NCI-H526 (cell line): Measurements from ENCODE around the gene OARD1.
"Not testable (repeated sequence)": the region's sequence is repeated elsewhere in the genome, so short reads cannot be mapped to it uniquely, and the experiment has no call there.

ENCODE experiments used
- DNase-seq, 2 experiments: peaks; one replicate each; lab custom pipeline; 2025; lab: John Stamatoyannopoulos, UW

The OARD1 gene, protein sequence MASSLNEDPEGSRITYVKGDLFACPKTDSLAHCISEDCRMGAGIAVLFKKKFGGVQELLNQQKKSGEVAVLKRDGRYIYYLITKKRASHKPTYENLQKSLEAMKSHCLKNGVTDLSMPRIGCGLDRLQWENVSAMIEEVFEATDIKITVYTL

DNA sequence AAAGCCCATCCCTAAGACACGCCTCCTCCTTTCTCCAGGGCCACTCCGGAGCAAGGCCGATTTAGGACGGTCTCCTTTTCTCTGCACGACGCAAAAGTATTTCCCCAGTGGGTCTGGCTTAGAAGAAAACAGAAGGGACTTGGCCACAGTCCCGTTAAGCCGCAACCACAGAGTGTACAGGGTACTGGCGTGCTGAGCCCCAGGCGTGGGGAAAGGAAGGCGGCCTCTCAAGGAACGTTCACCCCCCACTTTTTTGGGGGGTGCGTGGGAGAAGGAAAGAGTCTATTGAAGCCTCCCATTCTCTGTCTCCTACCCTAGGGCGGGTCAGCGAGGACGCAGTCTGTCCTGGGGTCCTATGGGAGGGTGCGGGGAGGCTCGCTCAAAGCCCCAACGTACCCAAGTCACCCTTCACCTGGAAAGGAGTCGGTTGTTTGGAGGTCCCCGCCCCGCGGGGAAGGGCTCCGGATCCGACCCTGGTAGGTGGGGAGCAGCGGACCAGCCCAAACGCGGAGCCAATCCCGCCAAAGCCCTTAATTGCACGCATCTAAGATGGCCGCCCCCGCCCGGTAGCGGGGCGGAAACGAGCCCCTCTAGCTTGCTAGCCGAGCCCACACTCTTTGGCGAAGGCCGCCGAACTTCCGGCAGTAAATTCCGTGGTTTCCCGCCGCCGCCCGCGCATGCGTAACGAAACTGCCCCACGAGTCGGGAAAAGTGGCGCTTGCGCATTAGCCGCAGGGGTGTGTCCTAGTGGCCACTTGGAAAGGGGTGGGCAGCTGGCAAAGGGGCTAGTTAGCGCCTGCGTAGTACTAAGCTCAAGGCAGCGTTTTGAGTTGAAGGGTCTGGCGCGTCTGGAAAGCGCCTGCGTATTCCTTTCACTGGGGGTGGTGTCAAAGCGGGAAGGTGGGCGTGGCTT, at the start of gene OARD1:
Gene OARD1, minus strand, starts transcription at position 434 of the 913 bp plus-strand sequence. CDS start 722 bp downstream, outside the sequence.
- peak; percentile 99 to 100 for DNase-seq

DNA sequence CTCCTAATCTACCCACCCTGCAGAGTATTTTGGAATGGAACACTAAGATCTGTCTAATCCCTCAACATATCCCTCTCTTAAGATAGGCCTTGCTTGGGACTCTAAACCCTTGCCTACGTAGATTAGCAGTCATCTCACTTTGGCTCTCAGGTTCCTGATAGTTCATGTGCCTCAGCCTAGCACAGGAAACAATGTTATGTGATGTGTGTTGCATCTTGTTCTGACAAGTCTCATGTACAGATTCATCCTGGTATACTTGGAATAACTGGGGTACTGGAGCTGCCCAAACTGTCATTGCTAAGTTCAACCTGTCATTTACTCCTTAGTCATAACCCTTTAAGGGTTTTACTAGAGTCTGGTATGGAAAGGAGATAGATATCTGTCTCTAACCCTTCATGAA, 47.9 kb upstream of the OARD1 start:
- no peak for DNase-seq

DNA sequence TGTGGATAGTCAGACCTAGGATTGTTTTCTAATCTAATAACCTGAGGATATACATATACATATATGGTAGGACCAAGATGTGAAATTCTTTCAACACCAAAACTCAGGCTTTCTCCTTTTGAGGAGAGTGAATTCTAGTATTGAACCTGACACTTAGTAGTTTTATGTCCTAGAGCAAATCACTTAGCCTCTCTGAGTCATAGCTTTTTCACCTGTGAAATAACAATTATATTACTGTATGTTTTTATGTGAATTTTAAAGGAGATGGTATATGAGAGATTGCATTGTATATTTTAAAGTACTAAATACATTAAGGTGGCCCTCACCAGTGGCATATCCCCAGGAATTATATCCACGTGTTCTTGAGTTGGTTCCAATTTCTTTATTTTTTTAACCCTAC, 47.4 kb upstream of the OARD1 start:
- DNase-seq = no peak

DNA sequence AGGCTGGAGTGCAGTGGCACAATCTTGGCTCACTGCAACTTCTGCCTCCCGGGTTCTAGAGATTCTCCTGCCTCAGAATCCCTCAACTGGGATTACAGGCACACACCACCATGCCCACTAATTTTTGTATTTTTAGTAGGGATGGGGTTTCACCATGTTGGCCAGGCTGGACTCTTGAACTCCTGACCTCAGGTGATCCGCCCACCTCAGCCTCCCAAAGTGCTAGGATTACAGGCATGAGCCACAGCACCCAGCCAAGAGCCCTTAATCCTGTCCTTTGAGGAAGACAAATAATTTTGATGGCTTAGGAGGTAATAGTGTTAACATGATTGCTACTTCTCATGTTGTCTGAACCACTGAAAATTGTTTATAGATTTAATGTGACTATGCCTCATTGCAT, 42.9 kb upstream of the OARD1 start:
- not testable (repeated sequence) for DNase-seq

DNA sequence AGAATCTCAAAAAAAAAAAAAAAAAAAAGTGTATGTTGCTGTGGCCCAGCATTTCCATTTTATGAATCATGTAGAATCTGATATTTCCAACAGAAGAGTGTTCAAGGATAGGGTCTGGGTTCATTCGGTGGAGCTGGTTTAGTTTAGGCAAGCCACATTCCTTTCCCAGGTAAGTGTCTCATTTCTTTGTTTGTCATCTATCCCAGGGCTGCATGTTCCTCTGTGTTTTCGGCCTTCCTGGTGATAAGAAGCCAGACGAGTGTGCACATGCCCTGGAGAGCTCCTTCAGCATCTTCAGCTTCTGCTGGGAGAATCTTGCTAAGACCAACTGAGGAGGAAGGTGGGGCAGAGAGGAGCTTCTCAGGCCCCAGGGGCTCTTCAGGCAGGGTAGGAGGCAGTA, 38.9 kb upstream of the OARD1 start:
- no peak for DNase-seq

DNA sequence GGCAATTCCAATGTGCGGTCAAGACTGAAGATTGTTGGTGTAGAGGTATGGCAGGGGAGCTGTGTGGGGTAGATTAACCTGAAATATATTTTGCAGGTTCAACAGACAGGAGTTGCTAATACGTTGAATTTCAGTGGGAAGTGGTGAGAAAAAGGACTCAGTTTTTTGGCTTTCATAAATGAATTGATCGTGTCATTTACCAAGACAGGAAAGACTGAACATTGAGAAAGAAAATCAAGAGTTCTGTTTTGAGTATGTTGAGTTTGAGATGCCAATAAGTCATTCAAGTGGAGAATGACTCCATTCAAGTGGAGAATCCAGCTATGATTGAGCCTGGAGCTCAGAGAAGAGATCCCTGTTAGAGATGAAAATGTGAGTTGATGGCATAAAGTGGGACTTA, 31.7 kb upstream of the OARD1 start:
- no peak for DNase-seq

DNA sequence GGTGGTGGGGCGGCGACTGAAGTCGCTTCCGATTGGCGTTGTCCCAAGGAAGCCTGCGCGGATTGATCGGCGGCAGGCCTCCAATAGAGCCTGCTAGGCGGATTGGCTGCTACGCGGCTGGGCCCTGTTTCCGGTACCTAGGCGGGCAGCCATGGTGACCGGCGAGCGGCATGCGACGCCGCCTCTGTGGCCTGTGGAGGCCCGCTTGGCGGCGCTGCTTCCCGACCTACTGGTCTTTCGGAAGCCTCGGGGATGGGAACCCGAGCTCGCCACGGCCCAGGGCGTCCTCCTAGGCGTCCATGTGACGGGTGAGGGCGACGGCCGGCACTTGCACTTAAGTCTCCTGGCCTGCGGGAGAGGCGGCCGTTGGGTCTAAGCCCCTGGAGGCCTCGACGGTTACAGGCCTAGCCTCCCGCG, 28.7 kb upstream of the OARD1 start:
- DNase-seq = no peak

DNA sequence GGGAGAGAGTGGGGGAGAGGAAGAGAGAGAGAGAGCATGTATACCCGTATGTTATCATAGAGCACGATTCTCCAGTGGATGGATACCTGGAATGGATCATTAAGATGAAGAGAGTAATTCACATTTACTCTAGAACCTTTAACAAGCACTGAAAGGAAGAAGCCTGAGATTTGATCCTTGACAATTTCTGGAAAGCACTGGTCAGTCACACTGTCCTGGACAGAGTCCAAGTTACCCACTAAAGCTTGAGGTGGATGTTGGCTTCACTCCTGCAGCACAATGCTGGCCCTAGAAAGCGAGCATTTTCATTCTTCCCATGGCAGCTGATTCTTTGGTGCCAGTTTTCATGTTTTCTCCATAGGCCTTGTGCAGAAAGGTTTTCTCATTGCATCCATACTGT, 26.2 kb upstream of the OARD1 start:
- DNase-seq = no peak

DNA sequence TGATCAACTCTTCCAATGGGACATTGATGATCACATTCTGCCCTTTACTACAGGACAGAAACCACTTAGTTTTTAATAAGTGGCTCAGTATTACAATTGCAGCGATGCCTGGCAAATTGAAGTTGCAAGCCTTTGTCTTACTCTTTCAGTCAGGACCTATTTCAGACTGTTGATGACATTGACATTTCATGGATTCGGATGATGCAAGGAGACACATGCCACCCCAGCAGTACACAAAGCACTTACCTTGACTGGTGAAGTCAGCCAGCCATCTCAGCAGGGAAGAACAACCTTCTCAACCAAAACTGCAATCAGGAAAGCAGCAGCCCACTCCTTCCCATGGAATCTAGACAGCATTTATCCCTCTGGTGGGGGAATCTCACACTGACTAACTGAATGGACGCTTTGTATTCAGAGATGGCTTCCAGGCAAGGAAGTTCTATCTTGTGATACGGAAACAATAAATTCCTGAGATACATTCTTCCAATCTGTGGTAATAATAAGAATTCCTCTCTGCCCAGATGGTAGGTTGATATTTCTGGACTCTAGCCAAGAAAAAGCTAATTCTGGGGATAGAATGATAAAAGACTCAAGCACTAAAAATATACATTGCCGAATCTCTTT, 25.4 kb upstream of the OARD1 start:
- DNase-seq = no peak

DNA sequence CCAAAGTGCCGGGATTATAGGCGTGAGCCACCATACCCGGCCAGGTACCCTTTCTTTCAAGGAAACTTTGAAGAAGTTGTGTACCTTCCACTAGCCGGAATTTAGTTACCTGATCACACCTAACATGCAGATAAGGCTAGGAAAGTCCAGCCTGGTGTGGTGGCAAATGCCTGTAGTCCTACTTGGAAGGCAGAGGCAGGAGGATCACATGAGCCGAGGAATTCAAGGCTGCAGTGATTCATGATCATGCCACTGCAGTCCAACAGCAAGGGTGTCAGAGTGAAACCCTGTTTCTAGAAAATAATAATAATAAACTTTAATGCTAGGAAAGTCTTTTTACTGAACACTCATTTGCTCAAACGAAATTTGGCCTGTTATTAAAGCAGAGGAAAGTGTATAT, 21.6 kb upstream of the OARD1 start:
- DNase-seq = no peak

DNA sequence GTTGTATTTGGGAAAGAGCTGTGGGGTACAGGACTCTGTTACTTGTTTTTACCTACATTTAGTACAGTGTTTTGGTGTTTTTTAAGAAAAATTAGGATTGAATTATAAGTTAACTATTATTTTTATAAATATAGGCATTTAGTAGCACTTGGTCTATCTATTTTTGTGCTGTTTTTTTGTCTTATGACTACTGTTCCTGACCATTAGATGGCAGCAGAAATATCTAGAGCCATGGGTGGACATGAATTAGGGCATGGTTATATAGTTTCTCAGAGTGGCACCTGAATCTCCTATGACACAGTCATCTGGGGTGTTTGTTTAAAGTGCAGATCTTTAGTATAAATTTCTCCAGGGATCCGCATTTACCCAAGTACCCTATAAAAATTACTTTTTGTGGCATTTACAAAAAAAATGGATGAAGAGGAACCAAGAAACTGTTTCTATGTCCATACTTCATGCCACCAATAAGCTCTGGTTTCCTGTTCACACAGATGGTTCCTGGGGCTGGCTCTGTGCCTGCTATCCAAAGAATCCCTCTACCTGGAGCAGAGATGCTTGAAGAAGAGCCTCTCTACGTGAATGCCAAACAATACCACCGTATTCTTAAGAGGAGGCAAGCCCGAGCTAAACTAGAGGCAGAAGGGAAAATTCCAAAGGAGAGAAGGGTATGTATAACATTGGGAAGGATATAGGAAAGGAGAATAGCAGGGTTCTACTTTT, 20.4 kb upstream of the OARD1 start:
- peak in 1 of 2 experiments; percentile 38 for DNase-seq

DNA sequence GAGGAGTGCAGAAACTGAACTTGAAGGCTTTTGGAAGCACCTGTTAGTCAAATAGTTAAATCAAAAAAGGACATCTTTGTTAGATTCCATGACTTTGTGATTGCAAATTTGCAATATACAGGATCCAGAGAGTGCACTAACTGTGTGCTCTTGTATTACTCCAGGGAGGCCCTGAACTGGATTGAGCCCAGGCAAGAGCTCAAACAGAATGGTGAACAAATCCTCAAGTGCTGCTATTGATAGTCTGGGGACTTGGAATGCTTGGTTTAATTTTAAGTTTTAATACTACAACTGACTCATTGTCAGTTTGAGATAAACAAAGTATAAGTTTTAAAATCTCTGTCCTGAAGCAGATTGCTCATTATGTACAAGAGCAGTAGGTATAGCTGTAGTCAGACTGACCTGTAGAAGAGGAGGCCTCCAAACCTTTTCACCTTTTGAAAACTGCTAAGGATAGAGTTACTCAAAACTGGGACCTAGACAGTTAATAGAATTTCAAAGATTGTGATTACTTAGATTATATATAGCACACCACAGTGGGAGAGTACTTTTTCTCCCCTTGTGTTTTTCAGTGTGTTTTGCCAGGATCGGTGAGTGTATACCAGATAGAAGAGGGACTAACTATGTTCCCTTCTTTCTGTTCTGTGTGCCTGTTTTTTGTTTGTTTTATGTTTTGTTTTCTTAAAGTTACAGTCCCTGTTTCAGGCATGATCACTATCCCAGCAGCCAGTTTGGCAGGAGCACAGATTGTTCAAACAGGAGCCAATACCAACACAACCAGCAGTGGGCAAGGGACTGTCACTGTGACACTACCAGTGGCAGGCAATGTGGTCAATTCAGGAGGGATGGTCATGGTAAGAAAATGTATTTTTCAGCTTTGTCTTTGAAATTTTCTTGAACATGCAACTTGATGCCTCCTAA, 18.9 kb upstream of the OARD1 start:
- DNase-seq = no peak

DNA sequence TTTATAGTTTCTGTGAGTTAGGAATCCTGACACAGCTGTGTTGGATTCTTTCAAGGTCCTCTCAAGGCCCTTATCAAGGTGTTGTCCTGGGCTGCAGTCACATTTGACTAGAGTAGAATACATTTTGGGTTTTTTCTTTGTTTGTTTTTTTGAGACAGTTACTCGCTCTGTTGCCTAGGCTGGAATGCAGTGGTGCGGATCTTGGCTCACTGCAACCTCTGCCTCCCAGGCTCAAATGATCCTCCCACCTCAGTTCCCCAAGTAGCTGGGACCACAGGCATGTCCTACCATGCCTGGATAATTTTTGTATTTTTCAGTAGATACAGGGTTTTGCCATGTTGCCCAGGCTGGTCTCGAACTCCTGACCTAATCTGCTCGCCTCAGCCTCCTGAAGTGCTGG, 16.3 kb upstream of the OARD1 start:
- DNase-seq = no peak

DNA sequence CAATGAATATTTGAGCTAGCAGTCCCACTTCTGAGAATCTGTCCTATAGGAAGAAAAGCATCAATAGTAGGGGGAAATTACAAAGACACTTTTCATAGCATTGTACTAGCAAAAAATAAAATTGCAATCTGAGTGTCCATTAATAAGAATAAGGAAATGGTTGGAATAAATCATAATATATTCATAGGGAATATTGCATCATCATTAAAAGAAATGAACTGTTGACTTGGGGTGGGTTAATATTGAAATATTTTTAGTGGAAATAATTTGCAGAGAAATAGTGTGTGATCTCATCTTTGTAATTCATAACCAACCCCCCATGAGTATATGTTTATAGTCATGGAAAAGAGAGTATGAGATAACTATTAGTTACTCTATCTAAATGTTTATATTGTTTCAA, 13.0 kb upstream of the OARD1 start:
- no peak for DNase-seq

DNA sequence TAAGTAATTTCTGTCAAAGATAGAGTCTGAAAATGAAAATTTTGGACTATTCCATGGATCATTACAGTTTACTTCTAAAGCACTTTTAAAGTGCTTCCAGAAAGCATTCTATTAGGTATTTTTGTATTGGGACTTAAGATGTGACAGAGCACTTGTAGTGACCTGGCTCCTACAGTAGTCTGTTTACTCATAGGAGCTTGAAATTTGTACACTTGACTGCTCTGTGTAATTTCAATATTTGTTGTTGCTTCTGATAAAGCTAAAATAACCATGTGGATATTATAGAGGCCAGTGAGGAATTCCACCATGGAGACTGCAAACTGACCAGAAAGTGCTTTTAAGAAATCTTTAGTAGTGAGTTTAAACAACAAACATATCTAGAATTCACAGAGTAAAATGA, 10.9 kb upstream of the OARD1 start:
- DNase-seq = no peak

DNA sequence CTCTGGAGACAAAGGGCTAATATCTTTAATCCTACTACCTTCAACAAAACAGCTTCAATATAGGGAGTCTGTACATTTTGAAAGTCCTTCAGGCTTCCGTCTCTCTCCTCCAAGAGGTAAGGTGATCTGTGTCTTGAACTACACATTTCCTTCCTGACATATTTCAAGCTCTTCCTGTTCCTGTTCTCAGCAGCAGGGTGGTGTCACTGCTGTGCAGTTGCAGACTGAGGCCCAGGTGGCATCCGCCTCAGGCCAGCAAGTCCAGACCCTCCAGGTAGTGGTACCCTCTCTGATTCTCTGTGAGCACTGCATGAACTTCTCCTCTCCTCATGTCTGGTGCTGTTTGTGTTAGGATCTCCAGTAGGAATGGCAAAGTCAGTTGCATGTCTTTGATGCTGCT, 8.5 kb upstream of the OARD1 start:
- no peak for DNase-seq

DNA sequence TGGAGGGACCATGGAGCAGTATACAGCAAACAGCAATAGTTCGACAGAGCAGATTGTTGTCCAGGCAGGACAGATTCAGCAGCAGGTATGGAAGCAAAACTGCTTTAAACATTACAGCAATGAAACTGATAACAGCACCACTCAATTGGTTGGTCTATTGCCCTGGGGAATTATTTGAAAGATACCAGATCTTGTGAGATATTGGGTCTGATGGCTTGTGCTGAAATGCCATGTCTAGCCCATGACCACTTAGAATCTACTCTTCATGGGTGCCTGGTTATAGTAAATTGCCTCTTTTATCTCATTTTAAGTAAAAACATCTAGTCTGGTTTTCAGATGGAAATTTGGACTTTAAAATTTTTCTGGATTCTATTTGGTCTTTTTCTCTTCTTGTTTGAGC, 6.9 kb upstream of the OARD1 start:
- DNase-seq = no peak

DNA sequence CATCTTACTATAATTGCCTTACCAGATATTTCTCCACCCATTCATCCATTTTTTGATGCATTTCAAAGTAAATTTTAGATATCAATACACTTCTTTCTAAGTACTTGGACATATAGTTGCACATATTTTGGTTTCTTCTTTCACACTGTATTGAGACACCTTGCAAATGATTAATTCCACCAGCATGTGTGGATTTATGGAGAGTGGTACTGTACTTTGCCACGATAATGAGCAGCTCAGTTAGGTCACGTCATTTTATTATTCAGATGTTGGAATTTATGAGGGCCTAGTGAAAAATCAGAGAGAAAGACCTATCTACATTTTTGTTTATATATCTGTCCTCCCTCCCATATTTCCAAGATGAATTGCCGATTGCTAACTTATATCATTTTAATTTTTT, 5.9 kb upstream of the OARD1 start:
- no peak for DNase-seq

DNA sequence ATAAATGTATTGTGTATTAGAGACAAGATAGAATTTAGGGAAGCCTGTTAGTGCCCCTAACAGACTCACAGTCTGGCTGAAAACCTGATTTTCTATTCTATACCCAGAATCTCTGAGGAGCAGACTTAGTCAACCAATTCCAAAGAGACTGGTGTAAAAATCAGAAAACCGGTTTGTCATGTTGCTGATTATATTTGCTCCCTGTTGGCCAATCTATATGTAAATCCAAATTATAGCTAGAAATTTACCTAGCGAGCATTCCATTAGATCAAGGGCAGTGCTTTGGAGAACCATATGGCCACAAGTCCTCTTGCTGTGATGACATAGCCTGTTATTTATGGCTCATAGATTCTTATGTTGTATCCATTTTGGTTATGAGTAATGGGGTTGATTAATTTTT, 5.4 kb upstream of the OARD1 start:
- DNase-seq = peak; percentile 67 to 80

DNA sequence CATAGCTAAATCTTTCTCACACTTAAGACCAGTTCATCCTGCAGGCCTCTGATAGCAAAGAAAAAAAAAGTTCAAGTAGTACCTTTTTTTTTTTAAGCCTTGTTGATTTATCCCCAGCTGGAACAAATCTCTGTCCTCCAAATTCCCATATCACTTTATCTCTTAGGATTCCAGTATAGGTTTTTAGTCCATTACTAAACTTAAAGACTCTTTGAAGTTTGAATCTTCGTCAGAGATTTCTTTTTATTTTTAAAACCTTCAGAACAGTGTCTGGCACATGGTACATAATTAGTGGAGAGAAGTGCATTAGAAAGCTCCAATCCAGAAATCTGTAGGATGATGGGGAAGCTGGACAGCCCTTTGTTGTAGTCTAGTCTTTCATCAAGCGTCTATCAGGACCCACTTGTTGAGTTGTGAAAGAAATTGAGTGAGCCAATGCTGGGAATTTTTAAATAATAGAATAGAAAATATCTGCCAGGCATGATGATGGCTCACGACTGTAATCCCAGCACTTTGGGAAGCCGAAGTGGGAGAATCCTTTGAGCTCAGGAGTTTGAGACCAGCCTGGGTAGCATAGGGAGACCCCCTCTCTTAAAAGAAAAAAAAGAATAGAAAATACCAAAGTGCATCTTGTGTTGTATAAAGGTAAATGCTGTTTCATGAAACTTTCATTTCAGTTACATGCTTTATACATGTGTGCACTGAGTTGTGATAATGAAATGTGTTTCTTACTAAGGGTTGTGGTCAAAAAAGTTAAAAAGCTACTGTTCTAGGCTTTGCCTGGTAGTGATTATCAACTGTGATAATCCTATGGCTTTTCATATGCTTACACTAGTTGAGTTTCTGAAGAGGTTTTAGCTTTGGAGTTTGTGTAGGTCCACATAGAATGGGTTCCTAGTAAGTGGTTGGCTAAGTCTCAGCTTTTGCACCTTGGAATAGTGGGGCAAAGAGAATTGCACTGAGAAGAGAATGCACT, 3.8 kb upstream of the OARD1 start:
- DNase-seq = no peak
